OCI-LY7 (cell line): ENCODE data around the gene TIMM23. TPM values are rescaled to one million over a fixed set of nuclear protein-coding genes. Genes with fewer than 3 reads are reported as not detected.

Source experiments
- BruUV-seq: library from RNA; stranded (reverse); fragments of 400-500 nt; replicated peaks from 2 replicates; lab custom pipeline; 2021; lab: Mats Ljungman, UMichigan
- CTCF ChIA-PET: fragments of 300-600 bp; sonication (Branson Sonifier 250); formaldehyde crosslinking; loops from one replicate; lab custom pipeline; 2022; ENCODE audit warnings: antibody characterized with exemption; ENCODE audit not compliant: unreplicated experiment; lab: Charles Lee
- POLR2A ChIA-PET: fragments of 300-600 bp; sonication (Branson Sonifier 250); formaldehyde crosslinking; loops from one replicate; lab custom pipeline; 2022; ENCODE audit warnings: antibody characterized with exemption; lab: Charles Lee
- DNase-seq: peaks from one replicate; pipeline ENCODE4 v3.0.0-alpha.2; 2015; ENCODE audit warnings: low spot score
- H2AFZ ChIP-seq: fragments of 200-600 bp; sonication (generic), shearing (Covaris generic); 2 replicates; pipeline ENCODE4 v1.6.1; 2014; ENCODE audit warnings: mild to moderate bottlenecking, antibody characterized with exemption, low read length, moderate library complexity
- H3K27ac ChIP-seq: fragments of 200-600 bp; sonication (generic); 2 replicates; pipeline ENCODE4 v1.5.1; 2014; ENCODE audit warnings: mixed run types, low read depth, mild to moderate bottlenecking, moderate library complexity, low read length, inconsistent platforms; ENCODE audit not compliant: poor library complexity, severe bottlenecking
- H3K36me3 ChIP-seq: fragments of 200-600 bp; sonication (generic); 2 replicates; pipeline ENCODE4 v1.6.1; 2014; ENCODE audit warnings: mild to moderate bottlenecking, antibody characterized with exemption, low read length, moderate library complexity, mixed read lengths; ENCODE audit not compliant: insufficient read depth
- H3K4me1 ChIP-seq: fragments of 200-600 bp; sonication (generic); 2 replicates; pipeline ENCODE4 v1.5.1; 2014; ENCODE audit warnings: mild to moderate bottlenecking, low read length; ENCODE audit not compliant: insufficient read depth, poor library complexity, severe bottlenecking
- H3K4me2 ChIP-seq: fragments of 200-600 bp; sonication (generic); 2 replicates; pipeline ENCODE4 v1.6.1; 2014; ENCODE audit warnings: mild to moderate bottlenecking, low read length
- H3K4me3 ChIP-seq: fragments of 200-600 bp; sonication (generic); 2 replicates; pipeline ENCODE4 v1.5.1; 2014; ENCODE audit warnings: mild to moderate bottlenecking, low read depth, low read length; ENCODE audit not compliant: poor library complexity, severe bottlenecking
- H3K79me2 ChIP-seq: fragments of 200-600 bp; sonication (generic); 2 replicates; pipeline ENCODE4 v1.6.1; 2016; ENCODE audit warnings: low read depth, mild to moderate bottlenecking, low read length, moderate library complexity, mixed read lengths; ENCODE audit not compliant: insufficient read depth
- H3K9me2 ChIP-seq: fragments of 200-600 bp; sonication (generic); 2 replicates; pipeline ENCODE4 v1.6.1; 2016; ENCODE audit warnings: mild to moderate bottlenecking, low read length, mixed read lengths; ENCODE audit not compliant: insufficient read depth
- H3K9me3 ChIP-seq: fragments of 200-600 bp; sonication (generic); 2 replicates; pipeline ENCODE4 v1.6.1; 2014; ENCODE audit warnings: mild to moderate bottlenecking, mixed run types, low read length, mixed read lengths
- H4K20me1 ChIP-seq: fragments of 200-600 bp; sonication (generic); 2 replicates; pipeline ENCODE4 v1.6.1; 2014; ENCODE audit warnings: mild to moderate bottlenecking, antibody characterized with exemption, low read length, moderate library complexity, mixed read lengths; ENCODE audit not compliant: insufficient read depth
- EZH2phosphoT487 ChIP-seq: fragments of 200-600 bp; sonication (generic); IDR thresholded peaks from 2 replicates; pipeline ENCODE4 v1.6.1; 2018; ENCODE audit warnings: low read depth, borderline replicate concordance, mild to moderate bottlenecking, mixed run types, antibody characterized with exemption, low read length, moderate library complexity, mixed read lengths
- intact Hi-C: fragments of 100-400 bp; cut with micrococcal nuclease; formaldehyde crosslinking; loops from one replicate; pipeline ENCODE4 v1.10.0; 2022; ENCODE audit not compliant: unreplicated experiment
- total RNA-seq, 2 experiments: library from RNA; depleted of rRNA in 1 of 2; stranded (reverse); fragments of >200 nt in 1 of 2; shearing (Covaris generic) in 1 of 2; gene quantifications; 2 replicates each; pipeline ENCODE4 v1.2.3, GENCODE V29; 2014 to 2022
- TF ChIP-seq, protein P1 (sequence below): fragments of 200-600 bp; sonication (generic); conservative IDR thresholded peaks from 2 replicates; pipeline ENCODE4 v1.5.1; 2014; ENCODE audit warnings: mild to moderate bottlenecking, antibody characterized with exemption, low read length, moderate library complexity, mixed read lengths

The TIMM23 gene
- total RNA-seq, 2 experiments from 2014 or later: 50.5 to 59.1 TPM

DNA sequence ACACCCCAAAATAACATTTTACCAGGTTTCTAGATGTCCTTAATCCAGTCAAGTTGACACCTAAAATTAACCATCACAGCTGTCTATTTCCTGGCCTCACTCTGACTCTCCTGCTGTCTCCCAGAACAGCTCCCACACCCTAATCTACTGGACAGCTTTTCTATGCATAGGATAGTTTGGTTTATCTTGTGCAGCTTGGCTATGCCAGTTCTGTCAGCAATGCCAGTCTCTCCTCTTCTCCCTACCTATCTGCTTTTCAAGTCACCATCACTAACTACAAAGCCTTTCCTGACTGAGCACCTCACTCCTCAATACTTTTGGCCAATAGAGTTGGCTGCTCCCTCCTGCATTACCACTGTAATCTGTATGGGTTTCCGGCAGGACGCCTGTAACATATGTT lies 53.1 kb downstream of the TIMM23 start:
- DNase-seq: no peak
- H3K27ac ChIP-seq: no peak overlapping the region
- ChIA-PET POLR2A (interaction anchor here (0.6 kb wide), 1 partner anchor 363 kb away, joined by 4 read pairs; no protein-coding TSS in a partner anchor), CTCF (no interaction called here)
- no peak overlapping the region for H2AFZ ChIP-seq
- no peak overlapping the region for H3K4me3 ChIP-seq
- H3K36me3 ChIP-seq: peaks cover 39% of the 10 kb centered on the region
- H3K9me2 ChIP-seq: no peaks in the 10 kb centered on the region
- no peak overlapping the region for H3K4me2 ChIP-seq
- peaks cover 47% of the 10 kb centered on the region for H4K20me1 ChIP-seq
- intact Hi-C loops: loop anchor here (5.0 kb wide), 2 partner anchors 257 to 788 kb away; no protein-coding TSS in a partner anchor
- BruUV-seq: no TSS peak
- H3K4me1 ChIP-seq: peaks cover 42% of the 10 kb centered on the region
- TF ChIP-seq EZH2phosphoT487: no peak
- TF ChIP-seq, protein P1, sequence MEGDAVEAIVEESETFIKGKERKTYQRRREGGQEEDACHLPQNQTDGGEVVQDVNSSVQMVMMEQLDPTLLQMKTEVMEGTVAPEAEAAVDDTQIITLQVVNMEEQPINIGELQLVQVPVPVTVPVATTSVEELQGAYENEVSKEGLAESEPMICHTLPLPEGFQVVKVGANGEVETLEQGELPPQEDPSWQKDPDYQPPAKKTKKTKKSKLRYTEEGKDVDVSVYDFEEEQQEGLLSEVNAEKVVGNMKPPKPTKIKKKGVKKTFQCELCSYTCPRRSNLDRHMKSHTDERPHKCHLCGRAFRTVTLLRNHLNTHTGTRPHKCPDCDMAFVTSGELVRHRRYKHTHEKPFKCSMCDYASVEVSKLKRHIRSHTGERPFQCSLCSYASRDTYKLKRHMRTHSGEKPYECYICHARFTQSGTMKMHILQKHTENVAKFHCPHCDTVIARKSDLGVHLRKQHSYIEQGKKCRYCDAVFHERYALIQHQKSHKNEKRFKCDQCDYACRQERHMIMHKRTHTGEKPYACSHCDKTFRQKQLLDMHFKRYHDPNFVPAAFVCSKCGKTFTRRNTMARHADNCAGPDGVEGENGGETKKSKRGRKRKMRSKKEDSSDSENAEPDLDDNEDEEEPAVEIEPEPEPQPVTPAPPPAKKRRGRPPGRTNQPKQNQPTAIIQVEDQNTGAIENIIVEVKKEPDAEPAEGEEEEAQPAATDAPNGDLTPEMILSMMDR: no peak
- no peaks in the 10 kb centered on the region for H3K9me3 ChIP-seq
- H3K79me2 ChIP-seq: peaks cover 98% of the 10 kb centered on the region

DNA sequence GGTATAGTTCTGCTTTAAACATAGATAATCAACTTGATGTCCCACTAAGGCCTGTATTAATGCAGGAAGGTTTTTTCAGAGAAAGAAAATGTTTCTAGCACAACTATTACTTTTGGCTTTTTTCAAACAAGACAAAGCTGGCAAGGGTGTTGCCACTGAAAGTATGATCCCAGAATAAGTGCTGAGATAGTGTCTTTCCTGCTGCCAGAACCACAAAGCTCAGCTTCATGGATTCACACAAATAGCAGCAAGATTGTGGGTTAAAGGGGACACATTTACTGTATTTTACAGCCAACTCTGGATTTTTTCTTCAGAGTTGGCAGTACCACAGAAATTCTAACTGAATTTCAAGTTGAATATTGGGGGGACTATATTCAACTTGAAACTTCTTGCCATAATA lies 53.8 kb downstream of the TIMM23 start:
- Histone ChIP-seq H3K4me1 (peaks cover 40% of the 10 kb centered on the region), H3K27ac (no peak overlapping the region), H3K36me3 (peaks cover 39% of the 10 kb centered on the region), H3K9me3 (no peaks in the 10 kb centered on the region), H3K79me2 (peaks cover 91% of the 10 kb centered on the region), H4K20me1 (peaks cover 42% of the 10 kb centered on the region), H3K4me2 (no peak overlapping the region), H3K4me3 (no peak overlapping the region), H3K9me2 (no peaks in the 10 kb centered on the region), H2AFZ (no peak overlapping the region)
- intact Hi-C loops: loop anchor here (5.0 kb wide), 2 partner anchors 256 to 789 kb away; no protein-coding TSS in a partner anchor
- ChIA-PET POLR2A (interaction anchor here (1.1 to 1.2 kb wide), 2 partner anchors 8 to 71 kb away, joined by 3 to 5 read pairs; no protein-coding TSS in a partner anchor), CTCF (no interaction called here)
- BruUV-seq: no TSS peak
- DNase-seq: no peak
- TF ChIP-seq EZH2phosphoT487: no peak
- TF ChIP-seq, protein P1: no peak
